HCT116 (cell line): Measurements from ENCODE around the gene CLEC2B. TPM values are rescaled to one million over a fixed set of nuclear protein-coding genes. Genes with fewer than 3 reads are reported as not detected.

Source experiments
- ATAC-seq: fragments of 200-7000 bp; cut with Tn5 transposase; 2 replicates; pipeline ENCODE4 v1.9.1; 2020; ENCODE audit warnings: mild to moderate bottlenecking, moderate library complexity
- BruUV-seq: library from RNA; stranded (reverse); fragments of 400-500 nt; replicated peaks from 2 replicates; lab custom pipeline; 2021; lab: Mats Ljungman, UMichigan
- CTCF ChIA-PET: fragments of 300-600 bp; sonication (Branson Sonifier 250); formaldehyde crosslinking; loops from one replicate; lab custom pipeline; 2021; ENCODE audit warnings: antibody characterized with exemption; lab: Charles Lee
- POLR2A ChIA-PET: fragments of 300-600, 350-600 bp; sonication (Branson Sonifier 250); formaldehyde crosslinking; loops from one replicate; lab custom pipeline; 2021; ENCODE audit warnings: antibody characterized with exemption; lab: Charles Lee
- RAD21 ChIA-PET, 2 experiments: fragments of 300-600 bp; sonication (Branson Sonifier 250); formaldehyde crosslinking; loops; one replicate each; lab custom pipeline; 2023; ENCODE audit warnings: low total read pairs in 2 of 2; ENCODE audit not compliant: uncharacterized antibody in 2 of 2, unreplicated experiment in 2 of 2, low non-redundant PET in 1 of 2; lab: Charles Lee
- DNase-seq: peaks from one replicate; pipeline ENCODE4 v3.0.0-alpha.2; 2010; ENCODE audit warnings: low read depth, low spot score
- H2AFZ ChIP-seq: fragments of 200-600 bp; shearing (Covaris generic), sonication (generic); 2 replicates; pipeline ENCODE4 v1.6.1; 2017; ENCODE audit warnings: low read depth, mixed run types, mixed read lengths, antibody characterized with exemption, low read length; ENCODE audit not compliant: poor library complexity, severe bottlenecking
- H3K27ac ChIP-seq: 2 replicates; pipeline ENCODE4 v1.5.1; 2012; ENCODE audit warnings: low read depth, low read length
- H3K27me3 ChIP-seq: fragments of 200-600 bp; sonication (generic); 2 replicates; pipeline ENCODE4 v1.6.1; 2016; ENCODE audit warnings: mixed run types, low read length, mixed read lengths; ENCODE audit not compliant: insufficient read depth
- H3K36me3 ChIP-seq, 2 experiments: fragments of 200-500 bp in 1 of 2; fragments of 200-600 bp in 1 of 2; sonication (Bioruptor generic) in 1 of 2; sonication (generic) in 1 of 2; 2 replicates each; pipeline versions ENCODE4 v1.5.1 to v1.6.1; 2014 to 2016; ENCODE audit warnings: low read length in 2 of 2, inconsistent platforms in 1 of 2, mixed read lengths in 1 of 2, mixed run types in 1 of 2; ENCODE audit not compliant: insufficient read depth in 2 of 2, control insufficient read depth in 1 of 2
- H3K4me1 ChIP-seq, 2 experiments: fragments of 200-600 bp in 1 of 2; sonication (generic) in 1 of 2; 2 replicates each; pipeline versions ENCODE4 v1.5.1 to v1.6.1; 2012 to 2017; ENCODE audit warnings: low read length in 2 of 2, inconsistent platforms in 1 of 2, mild to moderate bottlenecking in 1 of 2, mixed read lengths in 1 of 2, mixed run types in 1 of 2, moderate library complexity in 1 of 2; ENCODE audit not compliant: insufficient read depth in 2 of 2, control insufficient read depth in 1 of 2
- H3K4me2 ChIP-seq: fragments of 200-600 bp; sonication (generic); 2 replicates; pipeline ENCODE4 v1.6.1; 2017; ENCODE audit warnings: mixed run types, low read length, mixed read lengths
- H3K4me3 ChIP-seq, 2 experiments: fragments of 200-600 bp in 1 of 2; sonication (generic) in 1 of 2; replicated peaks in 1 of 2; 2 replicates each; pipeline ENCODE4 v1.5.1; 2011 to 2016; ENCODE audit warnings: low read length in 2 of 2, control low read depth in 1 of 2, low read depth in 1 of 2, mild to moderate bottlenecking in 1 of 2, mixed read lengths in 1 of 2, mixed run types in 1 of 2
- H3K79me2 ChIP-seq: fragments of 200-600 bp; sonication (generic); 2 replicates; pipeline ENCODE4 v1.6.1; 2017; ENCODE audit warnings: mild to moderate bottlenecking, mixed run types, low read length, moderate library complexity, mixed read lengths; ENCODE audit not compliant: insufficient read depth
- H3K9ac ChIP-seq: fragments of 200-600 bp; sonication (generic); 2 replicates; pipeline ENCODE4 v1.6.1; 2016; ENCODE audit warnings: low read length, mixed read lengths
- H3K9me2 ChIP-seq: fragments of 200-600 bp; sonication (generic), shearing (Covaris generic); 2 replicates; pipeline ENCODE4 v1.6.1; 2017; ENCODE audit warnings: mixed run types, mild to moderate bottlenecking, moderate library complexity; ENCODE audit not compliant: insufficient read depth
- H3K9me3 ChIP-seq, 2 experiments: fragments of 200-500 bp in 1 of 2; fragments of 200-600 bp in 1 of 2; sonication (Bioruptor generic) in 1 of 2; sonication (generic) in 1 of 2; 2 replicates each; pipeline ENCODE4 v1.6.1; 2014 to 2017; ENCODE audit warnings: low read length in 2 of 2, mixed read lengths in 2 of 2, inconsistent platforms in 1 of 2, low read depth in 1 of 2, mild to moderate bottlenecking in 1 of 2, mixed run types in 1 of 2, moderate library complexity in 1 of 2; ENCODE audit not compliant: control insufficient read depth in 1 of 2, insufficient read depth in 1 of 2
- H4K20me1 ChIP-seq: fragments of 200-600 bp; sonication (generic), shearing (Covaris generic); 2 replicates; pipeline ENCODE4 v1.6.1; 2017; ENCODE audit warnings: mixed run types, mild to moderate bottlenecking, moderate library complexity; ENCODE audit not compliant: insufficient read depth
- EGR1 ChIP-seq: IDR thresholded peaks from 2 replicates; pipeline ENCODE4 v1.6.1; 2012; ENCODE audit warnings: low read depth
- EZH2 ChIP-seq: fragments of 200-600 bp; sonication (generic); IDR thresholded peaks from 2 replicates; pipeline ENCODE4 v1.6.1; 2017; ENCODE audit warnings: antibody characterized with exemption, mixed run types
- JUND ChIP-seq: IDR thresholded peaks from 2 replicates; pipeline ENCODE4 v1.6.1; 2012
- POLR2A ChIP-seq: IDR thresholded peaks from 2 replicates; pipeline ENCODE4 v1.7.0; 2011; ENCODE audit warnings: borderline replicate concordance; ENCODE audit not compliant: insufficient read depth, insufficient read length; ENCODE audit errors: extremely low read depth
- POLR2AphosphoS5 ChIP-seq: IDR thresholded peaks from 2 replicates; pipeline ENCODE4 v1.6.1; 2011; ENCODE audit warnings: mild to moderate bottlenecking, low read depth, low read length, moderate library complexity
- RAD21 ChIP-seq: IDR thresholded peaks from 2 replicates; pipeline ENCODE4 v1.6.1; 2012; ENCODE audit warnings: low read depth, mild to moderate bottlenecking
- REST ChIP-seq: IDR thresholded peaks from 2 replicates; pipeline ENCODE4 v1.6.1; 2012; ENCODE audit warnings: low read depth
- SP1 ChIP-seq: IDR thresholded peaks from 2 replicates; pipeline ENCODE4 v1.6.1; 2012; ENCODE audit warnings: low read depth
- YY1 ChIP-seq: IDR thresholded peaks from 2 replicates; pipeline ENCODE4 v1.6.1; 2011; ENCODE audit warnings: low read length, low read depth, moderate library complexity, mild to moderate bottlenecking; ENCODE audit not compliant: insufficient replicate concordance; ENCODE audit errors: extremely low read depth
- intact Hi-C: fragments of 100-400 bp; cut with micrococcal nuclease; formaldehyde crosslinking; loops from 2 replicates; pipeline ENCODE4 v1.10.0; 2022
- total RNA-seq: library from RNA; stranded (reverse); gene quantifications from one replicate; pipeline ENCODE4 v1.2.1, GENCODE V29; 2021; ENCODE audit not compliant: unreplicated experiment
- TF ChIP-seq, protein P1 (sequence below), 3 experiments: fragments of 200-600 bp in 1 of 3; sonication (generic) in 1 of 3; IDR thresholded peaks in 2 of 3; conservative IDR thresholded peaks in 1 of 3; 2 replicates each; pipeline ENCODE4 v1.5.1; 2012 to 2017; ENCODE audit warnings: low read depth in 2 of 3, low read length in 2 of 3, antibody characterized with exemption in 1 of 3, borderline replicate concordance in 1 of 3, control low read depth in 1 of 3, mild to moderate bottlenecking in 1 of 3, mixed read lengths in 1 of 3, mixed run types in 1 of 3, moderate library complexity in 1 of 3; ENCODE audit not compliant: insufficient read depth in 1 of 3

The CLEC2B gene
- total RNA-seq, 1 experiment from 2014 or later: not detected

DNA sequence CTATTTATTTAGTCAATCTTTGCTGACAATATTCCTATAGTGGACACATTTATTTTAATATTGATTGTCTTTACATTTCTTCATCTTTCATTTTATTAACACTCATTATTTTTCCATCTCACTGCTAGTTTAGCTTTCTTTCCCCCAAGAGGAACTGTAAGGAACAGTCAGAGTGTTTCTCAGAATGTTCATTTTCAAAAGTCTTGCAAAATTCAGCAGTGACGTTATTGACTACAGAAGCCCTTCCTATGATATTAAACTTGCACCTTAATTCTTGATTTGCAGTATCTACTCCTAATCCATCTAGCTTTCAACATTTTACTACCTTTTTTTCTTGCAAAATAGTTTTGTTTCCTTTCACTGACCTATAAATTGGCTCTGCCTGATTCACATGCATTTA, 13.0 kb downstream of the CLEC2B start:
- Histone ChIP-seq H3K27me3 (peaks cover 62% of the 10 kb centered on the region), H3K36me3 (no peaks in the 10 kb centered on the region), H3K9ac (no peak overlapping the region), H3K9me2 (no peaks in the 10 kb centered on the region), H4K20me1 (no peaks in the 10 kb centered on the region), H3K4me3 (no peak overlapping the region), H3K9me3 (no peaks in the 10 kb centered on the region), H3K4me1 (no peaks in the 10 kb centered on the region), H3K79me2 (no peaks in the 10 kb centered on the region), H3K27ac (no peak overlapping the region), H3K4me2 (no peak overlapping the region), H2AFZ (no peak overlapping the region)
- intact Hi-C loops: no loop called here
- no peak for TF ChIP-seq EGR1
- no peak for ATAC-seq
- no peak for DNase-seq
- ChIA-PET POLR2A (no interaction called here), RAD21 (no interaction called here), CTCF (no interaction called here)
- no TSS peak for BruUV-seq

GRCh38 chr12:9851927-9852326, 17.2 kb downstream of the CLEC2B start:
- H3K4me3 ChIP-seq: no peak overlapping the region
- ChIA-PET CTCF (no interaction called here), RAD21 (no interaction called here)
- H3K9ac ChIP-seq: no peak overlapping the region
- H3K27ac ChIP-seq: no peak overlapping the region
- no peaks in the 10 kb centered on the region for H3K36me3 ChIP-seq
- no peaks in the 10 kb centered on the region for H3K9me2 ChIP-seq
- H3K4me1 ChIP-seq: no peaks in the 10 kb centered on the region
- H3K79me2 ChIP-seq: no peaks in the 10 kb centered on the region
- peaks cover 64% of the 10 kb centered on the region for H3K27me3 ChIP-seq
- ATAC-seq (no peak), DNase-seq (no peak)
- no peaks in the 10 kb centered on the region for H3K9me3 ChIP-seq
- intact Hi-C loops: no loop called here
- no peaks in the 10 kb centered on the region for H4K20me1 ChIP-seq
- TF ChIP-seq EZH2 (no peak), SP1 (no peak), REST (no peak), POLR2A (no peak), JUND (no peak), EGR1 (no peak), RAD21 (no peak), POLR2AphosphoS5 (no peak), YY1 (no peak)
- TF ChIP-seq, protein P1, sequence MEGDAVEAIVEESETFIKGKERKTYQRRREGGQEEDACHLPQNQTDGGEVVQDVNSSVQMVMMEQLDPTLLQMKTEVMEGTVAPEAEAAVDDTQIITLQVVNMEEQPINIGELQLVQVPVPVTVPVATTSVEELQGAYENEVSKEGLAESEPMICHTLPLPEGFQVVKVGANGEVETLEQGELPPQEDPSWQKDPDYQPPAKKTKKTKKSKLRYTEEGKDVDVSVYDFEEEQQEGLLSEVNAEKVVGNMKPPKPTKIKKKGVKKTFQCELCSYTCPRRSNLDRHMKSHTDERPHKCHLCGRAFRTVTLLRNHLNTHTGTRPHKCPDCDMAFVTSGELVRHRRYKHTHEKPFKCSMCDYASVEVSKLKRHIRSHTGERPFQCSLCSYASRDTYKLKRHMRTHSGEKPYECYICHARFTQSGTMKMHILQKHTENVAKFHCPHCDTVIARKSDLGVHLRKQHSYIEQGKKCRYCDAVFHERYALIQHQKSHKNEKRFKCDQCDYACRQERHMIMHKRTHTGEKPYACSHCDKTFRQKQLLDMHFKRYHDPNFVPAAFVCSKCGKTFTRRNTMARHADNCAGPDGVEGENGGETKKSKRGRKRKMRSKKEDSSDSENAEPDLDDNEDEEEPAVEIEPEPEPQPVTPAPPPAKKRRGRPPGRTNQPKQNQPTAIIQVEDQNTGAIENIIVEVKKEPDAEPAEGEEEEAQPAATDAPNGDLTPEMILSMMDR (IDR thresholded peaks at IDR 0.05 in 2 of 3, conservative IDR thresholded peaks at IDR 0.05 in 1 of 3; ENCODE audit: borderline replicate concordance in 1 of 3, insufficient read depth in 1 of 3, low read depth in 2 of 3, low read length in 2 of 3): no peak
- TF ChIP-seq, all 23 proteins: peak for 0
- Histone ChIP-seq H2AFZ (no peak overlapping the region), H3K4me2 (no peak overlapping the region)
- POLR2A ChIA-PET: no interaction called here
- no TSS peak for BruUV-seq
